GF-D8 (cell line): ENCODE measurements around the gene PADI6.
"Not testable (repeated sequence)": the region's sequence is repeated elsewhere in the genome, so short reads cannot be mapped to it uniquely, and the experiment has no call there.

Experiments
- DNase-seq: peaks from one replicate; lab custom pipeline; 2025; lab: John Stamatoyannopoulos, UW

The PADI6 gene

GRCh38 chr1:17404034-17404684 is 32.2 kb downstream of the PADI6 start:
- DNase-seq: no peak

GRCh38 chr1:17404820-17405219 is 32.8 kb downstream of the PADI6 start:
- no peak for DNase-seq

- DNase-seq: no peak
These were observed 34.1 kb downstream of the PADI6 start for GRCh38 chr1:17405898-17406759.

GRCh38 chr1:17406760-17407475 is 34.9 kb downstream of the PADI6 start:
- DNase-seq: not testable (repeated sequence)

- DNase-seq: not testable (repeated sequence)
These were observed 36.0 kb downstream of the PADI6 start for GRCh38 chr1:17407786-17408514.

- DNase-seq: no peak
These were observed 37.4 kb downstream of the PADI6 start for GRCh38 chr1:17409391-17409811.

GRCh38 chr1:17412093-17412870 is 40.3 kb downstream of the PADI6 start:
- DNase-seq: no peak

- no peak for DNase-seq
These were observed 42.0 kb downstream of the PADI6 start for GRCh38 chr1:17414022-17414421.

GRCh38 chr1:17416389-17416788 is 44.4 kb downstream of the PADI6 start:
- no peak for DNase-seq

- DNase-seq: no peak
These were observed 47.8 kb downstream of the PADI6 start for GRCh38 chr1:17419626-17420328.

GRCh38 chr1:17420391-17420918 is 48.5 kb downstream of the PADI6 start:
- DNase-seq: no peak

- no peak for DNase-seq
These were observed 50.5 kb downstream of the PADI6 start for GRCh38 chr1:17422461-17422860.

GRCh38 chr1:17423781-17424245 is 51.8 kb downstream of the PADI6 start:
- DNase-seq: no peak

- DNase-seq: no peak
These were observed 54.0 kb downstream of the PADI6 start for GRCh38 chr1:17425806-17426600.

GRCh38 chr1:17427696-17428660 is 56.0 kb downstream of the PADI6 start:
- DNase-seq: no peak

GRCh38 chr1:17429183-17429582 is 57.2 kb downstream of the PADI6 start:
- DNase-seq: no peak

- DNase-seq: no peak
These were observed 60.4 kb downstream of the PADI6 start for GRCh38 chr1:17432412-17432811.

GRCh38 chr1:17433261-17433660 is 61.3 kb downstream of the PADI6 start:
- DNase-seq: no peak
